LNCaP clone FGC (cell line): ENCODE measurements around the gene NPR3.

ENCODE experiments used
- DNase-seq: peaks from one replicate; pipeline ENCODE4 v3.0.0-alpha.2; 2011; ENCODE audit warnings: low read depth
- H3K4me3 ChIP-seq: 2 replicates; pipeline ENCODE4 v1.5.1; 2011; ENCODE audit warnings: mild to moderate bottlenecking, low read depth, low read length, control low read depth
- CTCF ChIP-seq: IDR thresholded peaks from 2 replicates; pipeline ENCODE4 v1.5.1; 2012; ENCODE audit warnings: mild to moderate bottlenecking; ENCODE audit not compliant: control insufficient read depth, insufficient read depth; ENCODE audit errors: extremely low read depth

NPR3 gene

GRCh38 chr5:32771037-32771436 lies 59.9 kb downstream of the NPR3 start:
- H3K4me3 ChIP-seq: no peak overlapping the region
- TF ChIP-seq CTCF: no peak
- DNase-seq: no peak

- no peak for DNase-seq
- TF ChIP-seq CTCF: no peak
- H3K4me3 ChIP-seq: no peak overlapping the region
Observed at GRCh38 chr5:32773944-32774343, 62.8 kb downstream of the NPR3 start.

- DNase-seq: no peak
- TF ChIP-seq CTCF: no peak
Observed at GRCh38 chr5:32776200-32776599, 65.1 kb downstream of the NPR3 start.

GRCh38 chr5:32777222-32777621 lies 66.1 kb downstream of the NPR3 start:
- no peak for TF ChIP-seq CTCF
- H3K4me3 ChIP-seq: no peak overlapping the region
- DNase-seq: no peak

More at GRCh38 chr5:32776200-32776599, 65.1 kb downstream of the NPR3 start:
- H3K4me3 ChIP-seq: no peak overlapping the region

GRCh38 chr5:32777733-32778132 lies 66.6 kb downstream of the NPR3 start:
- no peak for DNase-seq
- no peak for TF ChIP-seq CTCF
- no peak overlapping the region for H3K4me3 ChIP-seq

GRCh38 chr5:32778403-32778802 lies 67.3 kb downstream of the NPR3 start:
- DNase-seq: no peak
- H3K4me3 ChIP-seq: no peak overlapping the region
- no peak for TF ChIP-seq CTCF

GRCh38 chr5:32779754-32780415 lies 68.8 kb downstream of the NPR3 start:
- TF ChIP-seq CTCF: no peak
- no peak for DNase-seq
- no peak overlapping the region for H3K4me3 ChIP-seq
